PC-3 (cell line): ENCODE measurements around the gene KANSL1L. TPM values are rescaled to one million over a fixed set of nuclear protein-coding genes. Genes with fewer than 3 reads are reported as not detected.

ENCODE experiments used
- ATAC-seq: fragments of 200-7000 bp; cut with Tn5 transposase; 2 replicates; pipeline ENCODE4 v1.9.1; 2020; ENCODE audit warnings: mild to moderate bottlenecking, moderate library complexity
- BruUV-seq: library from RNA; stranded (reverse); fragments of 400-500 nt; replicated peaks from 2 replicates; lab custom pipeline; 2021; lab: Mats Ljungman, UMichigan
- CTCF ChIA-PET: fragments of 300-600 bp; sonication (Branson Sonifier 250); formaldehyde crosslinking; loops from one replicate; lab custom pipeline; 2022; ENCODE audit warnings: antibody characterized with exemption; lab: Charles Lee
- POLR2A ChIA-PET: fragments of 300-600 bp; sonication (Branson Sonifier 250); formaldehyde crosslinking; loops from one replicate; lab custom pipeline; 2022; ENCODE audit warnings: antibody characterized with exemption; ENCODE audit not compliant: unreplicated experiment; lab: Charles Lee
- DNase-seq: peaks from one replicate; pipeline ENCODE4 v3.0.0-alpha.2; 2015
- H2AFZ ChIP-seq: fragments of 300-600 bp; sonication (generic); 2 replicates; pipeline ENCODE4 v1.6.0; 2016; ENCODE audit warnings: antibody characterized with exemption, low read length
- H3F3A ChIP-seq: fragments of 300-600 bp; sonication (generic); one replicate; pipeline ENCODE4 v1.6.0; 2017; ENCODE audit warnings: antibody characterized with exemption, low read length, control low read depth, mild to moderate bottlenecking; ENCODE audit not compliant: unreplicated experiment
- H3K27ac ChIP-seq: fragments of 300-600 bp; sonication (generic); 2 replicates; pipeline ENCODE4 v1.5.1; 2016; ENCODE audit warnings: mild to moderate bottlenecking, low read length
- H3K27me3 ChIP-seq: fragments of 300-600 bp; sonication (generic); 2 replicates; pipeline ENCODE4 v1.6.1; 2016; ENCODE audit warnings: low read length, mixed read lengths
- H3K36me3 ChIP-seq: fragments of 300-600 bp; sonication (generic); 2 replicates; pipeline ENCODE4 v1.6.1; 2016; ENCODE audit warnings: low read depth, mixed run types, low read length, mixed read lengths
- H3K4me1 ChIP-seq: fragments of 300-600 bp; sonication (generic); 2 replicates; pipeline ENCODE4 v1.5.1; 2016; ENCODE audit warnings: low read length; ENCODE audit not compliant: insufficient read depth
- H3K4me2 ChIP-seq: fragments of 300-600 bp; sonication (generic); 2 replicates; pipeline ENCODE4 v1.6.0; 2016; ENCODE audit warnings: low read length
- H3K4me3 ChIP-seq: fragments of 300-600 bp; sonication (generic); 2 replicates; pipeline ENCODE4 v1.5.1; 2016; ENCODE audit warnings: mild to moderate bottlenecking, low read length, mixed read lengths
- H3K79me2 ChIP-seq: fragments of 300-600 bp; sonication (generic); 2 replicates; pipeline ENCODE4 v1.6.1; 2017; ENCODE audit warnings: low read length, mixed read lengths
- H3K9ac ChIP-seq: fragments of 300-600 bp; sonication (generic); 2 replicates; pipeline ENCODE4 v1.6.0; 2016; ENCODE audit warnings: mild to moderate bottlenecking, low read length
- H3K9me2 ChIP-seq: fragments of 300-600 bp; sonication (generic); replicated peaks from 2 replicates; pipeline ENCODE4 v1.6.1; 2016; ENCODE audit warnings: mixed run types, low read length, mixed read lengths
- H3K9me3 ChIP-seq: fragments of 300-600 bp; sonication (generic); 2 replicates; pipeline ENCODE4 v1.6.1; 2016; ENCODE audit warnings: low read length, mixed read lengths
- H4K20me1 ChIP-seq: fragments of 300-600 bp; sonication (generic); 2 replicates; pipeline ENCODE4 v1.6.1; 2016; ENCODE audit warnings: low read length, mixed read lengths
- EZH2 ChIP-seq: fragments of 300-600 bp; sonication (generic); IDR thresholded peaks from one replicate; pipeline ENCODE4 v1.6.1; 2017; ENCODE audit warnings: antibody characterized with exemption, mild to moderate bottlenecking, low read length; ENCODE audit not compliant: unreplicated experiment
- EZH2phosphoT487 ChIP-seq: fragments of 300-600 bp; sonication (generic); IDR thresholded peaks from 2 replicates; pipeline ENCODE4 v1.6.1; 2018; ENCODE audit warnings: mild to moderate bottlenecking, antibody characterized with exemption, low read length, borderline replicate concordance
- intact Hi-C: fragments of 100-400 bp; cut with micrococcal nuclease; formaldehyde crosslinking; loops from 2 replicates; pipeline ENCODE4 v1.9.0; 2023
- total RNA-seq: library from RNA; depleted of rRNA; stranded (reverse); fragments of >200 nt; gene quantifications from 2 replicates; pipeline ENCODE4 v1.2.3, GENCODE V29; 2014
- TF ChIP-seq, protein P1 (sequence below): fragments of 300-600 bp; sonication (generic); conservative IDR thresholded peaks from 2 replicates; pipeline ENCODE4 v1.5.1; 2017; ENCODE audit warnings: antibody characterized with exemption, low read depth, mild to moderate bottlenecking, low read length

KANSL1L gene
- total RNA-seq, 1 experiment from 2014 or later, result 2.3 TPM

DNA sequence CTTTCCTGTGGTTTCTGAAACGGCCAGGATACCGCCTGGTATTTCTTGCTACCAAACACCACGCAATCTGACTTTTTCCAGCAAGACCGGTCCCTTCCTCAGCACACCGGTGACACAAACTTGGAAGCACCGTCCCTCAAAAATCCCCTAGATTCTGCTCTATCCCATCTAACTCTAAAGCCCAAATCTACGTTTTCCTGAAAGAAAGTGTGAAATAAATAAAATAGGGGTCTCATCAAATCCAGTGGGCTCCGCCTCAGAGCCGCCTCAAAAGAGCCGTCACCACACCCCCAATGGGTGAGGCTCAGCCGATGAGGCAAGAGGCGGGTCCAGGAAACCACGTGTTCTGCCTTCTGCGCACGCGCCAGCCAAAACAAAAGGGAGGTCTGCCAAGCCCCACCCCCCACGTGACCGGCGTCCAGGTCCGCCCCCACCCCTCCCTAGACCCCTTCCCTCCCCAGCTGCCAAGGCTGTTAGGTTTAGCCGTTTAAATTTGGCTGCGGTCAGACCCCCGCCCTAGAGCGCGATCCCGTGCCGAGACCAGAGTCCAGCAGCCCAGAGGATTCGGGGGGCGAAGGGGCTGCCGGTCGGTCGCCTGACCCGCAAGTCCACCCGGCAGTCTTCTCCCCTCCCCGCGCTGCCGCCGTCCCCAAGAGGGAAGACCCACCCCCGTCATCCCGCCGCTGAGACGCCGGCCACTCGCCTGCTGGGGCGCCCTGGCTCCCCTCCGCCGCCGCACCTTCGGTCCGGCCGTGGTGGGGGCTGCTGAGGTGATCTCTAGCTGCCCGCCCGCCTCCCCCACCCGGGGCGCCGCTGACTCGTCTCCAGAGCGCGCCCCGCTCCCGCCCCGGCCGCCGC, 534 bp downstream of the KANSL1L start:
- no TSS peak for BruUV-seq
- Histone ChIP-seq H3K9me3 (no peaks in the 10 kb centered on the region), H3K36me3 (no peaks in the 10 kb centered on the region), H3K4me2 (peak overlapping the region; percentile 86), H3K4me3 (peak overlapping the region; percentile 75), H3F3A (peaks cover 6% of the 10 kb centered on the region), H3K4me1 (peaks cover 17% of the 10 kb centered on the region), H3K9ac (peak overlapping the region; percentile 66), H2AFZ (peak overlapping the region; percentile 96), H4K20me1 (no peaks in the 10 kb centered on the region), H3K27me3 (no peaks in the 10 kb centered on the region), H3K27ac (peak overlapping the region; percentile 60), H3K79me2 (peaks cover 14% of the 10 kb centered on the region; the same call in 1 of the 2 replicates), H3K9me2 (no peaks in the 10 kb centered on the region)
- ATAC-seq, result peak; percentile 69
- intact Hi-C loops, result loop anchor here (2.0 to 5.0 kb wide), 3 partner anchors 83 to 306 kb away; partner anchors contain the start of genes LANCL1 and RPE
- TF ChIP-seq EZH2phosphoT487, result no peak
- DNase-seq, result peak; percentile 92
- POLR2A ChIA-PET, result no interaction called here
- CTCF ChIA-PET, result interaction anchor here (0.6 kb wide), 1 partner anchor 802 kb away, joined by 5 read pairs; no protein-coding TSS in a partner anchor

DNA sequence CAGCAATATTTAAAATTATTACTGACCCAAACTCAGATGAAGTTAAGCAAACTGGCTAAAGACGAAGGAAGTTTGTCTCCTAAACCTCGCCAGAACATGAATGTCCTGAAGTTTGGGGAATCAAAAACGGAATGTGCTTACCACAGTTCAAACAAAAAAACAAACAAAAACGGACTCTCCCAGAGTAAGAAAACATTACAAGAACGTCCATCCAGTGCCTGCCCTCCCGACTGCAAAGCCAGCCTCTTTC, 1.1 kb downstream of the KANSL1L start:
- peaks cover 6% of the 10 kb centered on the region for H3F3A ChIP-seq
- peaks cover 17% of the 10 kb centered on the region for H3K4me1 ChIP-seq
- H3K27ac ChIP-seq, result peak overlapping the region; percentile 60
- ATAC-seq, result no peak
- POLR2A ChIA-PET, result no interaction called here
- H3K36me3 ChIP-seq, result no peaks in the 10 kb centered on the region
- H2AFZ ChIP-seq, result peak overlapping the region; percentile 96
- H3K4me3 ChIP-seq, result peak overlapping the region; percentile 75
- no peaks in the 10 kb centered on the region for H4K20me1 ChIP-seq
- no peaks in the 10 kb centered on the region for H3K9me3 ChIP-seq
- TF ChIP-seq, protein P1, sequence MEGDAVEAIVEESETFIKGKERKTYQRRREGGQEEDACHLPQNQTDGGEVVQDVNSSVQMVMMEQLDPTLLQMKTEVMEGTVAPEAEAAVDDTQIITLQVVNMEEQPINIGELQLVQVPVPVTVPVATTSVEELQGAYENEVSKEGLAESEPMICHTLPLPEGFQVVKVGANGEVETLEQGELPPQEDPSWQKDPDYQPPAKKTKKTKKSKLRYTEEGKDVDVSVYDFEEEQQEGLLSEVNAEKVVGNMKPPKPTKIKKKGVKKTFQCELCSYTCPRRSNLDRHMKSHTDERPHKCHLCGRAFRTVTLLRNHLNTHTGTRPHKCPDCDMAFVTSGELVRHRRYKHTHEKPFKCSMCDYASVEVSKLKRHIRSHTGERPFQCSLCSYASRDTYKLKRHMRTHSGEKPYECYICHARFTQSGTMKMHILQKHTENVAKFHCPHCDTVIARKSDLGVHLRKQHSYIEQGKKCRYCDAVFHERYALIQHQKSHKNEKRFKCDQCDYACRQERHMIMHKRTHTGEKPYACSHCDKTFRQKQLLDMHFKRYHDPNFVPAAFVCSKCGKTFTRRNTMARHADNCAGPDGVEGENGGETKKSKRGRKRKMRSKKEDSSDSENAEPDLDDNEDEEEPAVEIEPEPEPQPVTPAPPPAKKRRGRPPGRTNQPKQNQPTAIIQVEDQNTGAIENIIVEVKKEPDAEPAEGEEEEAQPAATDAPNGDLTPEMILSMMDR, result no peak
- peak overlapping the region; percentile 86 for H3K4me2 ChIP-seq
- intact Hi-C loops, result loop anchor here (2.0 to 5.0 kb wide), 3 partner anchors 83 to 307 kb away; partner anchors contain the start of genes LANCL1 and RPE
- TSS peak; percentile 61 for BruUV-seq
- no peaks in the 10 kb centered on the region for H3K27me3 ChIP-seq
- no peaks in the 10 kb centered on the region for H3K9me2 ChIP-seq
- peak overlapping the region; percentile 56 for H3K9ac ChIP-seq
- peaks cover 14% of the 10 kb centered on the region; the same call in 1 of the 2 replicates for H3K79me2 ChIP-seq
- CTCF ChIA-PET, result no interaction called here
- DNase-seq, result no peak

DNA sequence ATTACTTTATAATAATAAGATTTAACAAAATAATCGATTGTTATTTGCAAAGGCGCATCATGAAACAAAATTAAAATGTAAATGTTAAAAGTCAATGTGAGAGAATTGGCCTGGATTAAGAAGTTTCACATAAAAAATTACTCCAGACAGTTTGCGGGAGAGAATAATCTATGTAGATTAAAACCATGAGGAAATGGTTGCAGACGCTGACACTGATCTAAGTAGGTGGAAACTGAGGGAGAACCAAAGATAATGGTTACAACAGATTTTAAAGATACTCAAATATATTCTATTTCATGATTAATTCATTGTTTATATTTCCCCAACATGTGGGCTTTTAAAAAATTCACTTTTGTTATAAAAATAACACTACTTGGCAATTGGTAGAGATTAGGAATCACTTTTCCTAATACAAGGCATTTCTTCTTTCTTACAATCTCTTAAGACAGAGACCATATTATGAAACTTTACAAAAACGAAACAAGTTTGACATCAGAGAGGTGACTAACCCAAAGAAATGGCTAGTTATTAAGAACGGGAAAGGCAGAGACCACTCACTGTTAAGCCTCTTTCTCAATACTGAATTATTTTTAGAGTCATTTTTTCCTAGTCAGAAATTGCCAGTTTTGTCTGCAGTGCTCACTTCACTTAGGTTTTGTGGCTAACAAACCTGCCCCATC, 1.6 kb downstream of the KANSL1L start:
- H3K4me1 ChIP-seq, result peaks cover 17% of the 10 kb centered on the region
- peak overlapping the region; percentile 60 for H3K27ac ChIP-seq
- no peaks in the 10 kb centered on the region for H3K9me3 ChIP-seq
- H3K9ac ChIP-seq, result peak overlapping the region; percentile 56
- no peaks in the 10 kb centered on the region for H4K20me1 ChIP-seq
- no peaks in the 10 kb centered on the region for H3K27me3 ChIP-seq
- H3K4me2 ChIP-seq, result peak overlapping the region; percentile 86
- no peaks in the 10 kb centered on the region for H3K36me3 ChIP-seq
- H3F3A ChIP-seq, result peaks cover 6% of the 10 kb centered on the region
- CTCF ChIA-PET, result no interaction called here
- peaks cover 14% of the 10 kb centered on the region; the same call in 1 of the 2 replicates for H3K79me2 ChIP-seq
- BruUV-seq, result no TSS peak
- intact Hi-C loops, result loop anchor here (2.0 to 5.0 kb wide), 3 partner anchors 82 to 307 kb away; partner anchors contain the start of genes LANCL1 and RPE
- H2AFZ ChIP-seq, result peak overlapping the region; percentile 96
- H3K9me2 ChIP-seq, result no peaks in the 10 kb centered on the region
- TF ChIP-seq, protein P1, result no peak
- TF ChIP-seq EZH2 (no peak), EZH2phosphoT487 (no peak)
- POLR2A ChIA-PET, result no interaction called here
- H3K4me3 ChIP-seq, result peak overlapping the region; percentile 75
- no peak for ATAC-seq
- peak; percentile 36 for DNase-seq
